OCI-LY3 (cell line): ENCODE measurements around the gene RPRML.

Experiments
- EZH2phosphoT487 ChIP-seq: fragments of 200-600 bp; shearing (Covaris generic); IDR thresholded peaks from 2 replicates; pipeline ENCODE4 v1.6.1; 2018; ENCODE audit warnings: antibody characterized with exemption, mixed run types, low read depth
- TF ChIP-seq, protein P1 (sequence below): fragments of 200-600, 300-600 bp; sonication (generic); IDR thresholded peaks from 2 replicates; pipeline ENCODE4 v1.5.1; 2014; ENCODE audit warnings: antibody characterized with exemption, low read length, low read depth

DNA sequence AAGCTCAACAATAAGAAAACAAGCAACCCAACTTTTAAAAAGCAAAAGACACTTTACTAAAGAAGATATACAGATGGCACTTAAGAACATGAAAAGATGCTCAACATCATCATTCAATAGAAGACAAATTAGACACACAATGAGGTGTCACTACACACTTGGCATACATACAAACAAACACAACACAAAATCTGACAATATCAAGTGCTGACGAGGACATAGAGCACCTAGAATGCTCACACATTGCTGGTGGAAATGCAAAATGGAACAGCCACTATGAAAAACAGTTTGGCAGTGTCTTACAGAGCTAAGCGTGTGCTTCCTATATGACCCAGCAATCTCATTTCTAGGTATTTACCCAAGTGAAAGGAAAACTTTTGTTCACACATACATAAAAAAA, 18.9 kb downstream of the RPRML start:
- TF ChIP-seq, protein P1, sequence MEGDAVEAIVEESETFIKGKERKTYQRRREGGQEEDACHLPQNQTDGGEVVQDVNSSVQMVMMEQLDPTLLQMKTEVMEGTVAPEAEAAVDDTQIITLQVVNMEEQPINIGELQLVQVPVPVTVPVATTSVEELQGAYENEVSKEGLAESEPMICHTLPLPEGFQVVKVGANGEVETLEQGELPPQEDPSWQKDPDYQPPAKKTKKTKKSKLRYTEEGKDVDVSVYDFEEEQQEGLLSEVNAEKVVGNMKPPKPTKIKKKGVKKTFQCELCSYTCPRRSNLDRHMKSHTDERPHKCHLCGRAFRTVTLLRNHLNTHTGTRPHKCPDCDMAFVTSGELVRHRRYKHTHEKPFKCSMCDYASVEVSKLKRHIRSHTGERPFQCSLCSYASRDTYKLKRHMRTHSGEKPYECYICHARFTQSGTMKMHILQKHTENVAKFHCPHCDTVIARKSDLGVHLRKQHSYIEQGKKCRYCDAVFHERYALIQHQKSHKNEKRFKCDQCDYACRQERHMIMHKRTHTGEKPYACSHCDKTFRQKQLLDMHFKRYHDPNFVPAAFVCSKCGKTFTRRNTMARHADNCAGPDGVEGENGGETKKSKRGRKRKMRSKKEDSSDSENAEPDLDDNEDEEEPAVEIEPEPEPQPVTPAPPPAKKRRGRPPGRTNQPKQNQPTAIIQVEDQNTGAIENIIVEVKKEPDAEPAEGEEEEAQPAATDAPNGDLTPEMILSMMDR = no peak
- TF ChIP-seq EZH2phosphoT487 = no peak
